Adrenal gland (tissue), 19 donors: ENCODE results near the gene STAG3. TPM values are rescaled to one million over a fixed set of nuclear protein-coding genes. Genes with fewer than 3 reads are reported as not detected.
"Not testable (repeated sequence)": the region's sequence is repeated elsewhere in the genome, so short reads cannot be mapped to it uniquely, and the experiment has no call there.

ENCODE experiments used
- DNase-seq, 7 donors: peaks; one replicate each; pipeline ENCODE4 v3.0.0-alpha.2; 2019 to 2020
- H3K27ac ChIP-seq, 5 donors: fragments of 200-600 bp; sonication (generic) in 4 of 5; 1 replicate in 3 of 5; 2 replicates in 2 of 5; pipeline versions ENCODE4 v1.5.1 to v1.8.0; 2016 to 2020; ENCODE audit warnings: mild to moderate bottlenecking in 1 of 5
- H3K27me3 ChIP-seq: fragments of 200-600 bp; 2 replicates; pipeline ENCODE4 v1.8.0; 2021
- H3K36me3 ChIP-seq, 2 donors: fragments of 200-600 bp; replicated peaks in 1 of 2; 1 replicate in 1 of 2; 2 replicates in 1 of 2; pipeline versions ENCODE4 v1.5.1 to v1.8.0; 2018 to 2022
- H3K4me1 ChIP-seq, 2 donors: fragments of 200-600 bp; replicated peaks in 1 of 2; 1 replicate in 1 of 2; 2 replicates in 1 of 2; pipeline versions ENCODE4 v1.5.1 to v1.8.0; 2018 to 2021
- H3K4me3 ChIP-seq, 4 donors: fragments of 200-600 bp; sonication (generic) in 3 of 4; one replicate each; pipeline ENCODE4 v1.5.1; 2016 to 2018
- H3K9me3 ChIP-seq, 3 donors: fragments of 200-600 bp; sonication (generic) in 1 of 3; replicated peaks in 1 of 3; 1 replicate in 2 of 3; 2 replicates in 1 of 3; pipeline versions ENCODE4 v1.5.1 to v1.8.0; 2016 to 2021
- POLR2A ChIP-seq, 2 donors: fragments of 450-650 bp; IDR thresholded peaks; one replicate each; pipeline ENCODE4 v1.6.1; 2017; ENCODE audit warnings: antibody characterized with exemption in 2 of 2, mild to moderate bottlenecking in 2 of 2, moderate library complexity in 1 of 2
- WGBS, 4 donors: extraction: QIAGEN DNeasy Blood & Tissue Kit in 2 of 4; methylation state at CpG; one replicate each; pipeline versions ENCODE4 v1.1.5 to v1.1.7; 2013 to 2017; 5-methylcytosine and 5-hydroxymethylcytosine counted together
- intact Hi-C, 2 donors: fragments of 100-400 bp; cut with DNase I; formaldehyde crosslinking; loops; one replicate each; pipeline versions ENCODE4 v1.14.1 to v1.15.0; 2022 to 2023
- long read RNA-seq, 10 donors: library from polyadenylated mRNA in 3 of 10; unstranded in 2 of 10; stranded (forward) in 1 of 10; transcript quantifications; one replicate each; pipeline ENCODE4 v2.0.0 and lab custom pipeline, GENCODE V29; 2021 to 2026
- polyA plus RNA-seq, 3 donors: library from polyadenylated mRNA; stranded (reverse); fragments of 200-250 nt in 2 of 3; fragments of 350-450 nt in 1 of 3; fragmentation: Illumina TruSeq in 1 of 3; extraction: RNeasy Lipid Tissue Mini Kit (QIAGEN cat#74804) in 1 of 3; gene quantifications; one replicate each; pipeline ENCODE4 v1.2.3, GENCODE V29; 2013 to 2014
- total RNA-seq, 9 donors: library from RNA; depleted of rRNA in 4 of 9; stranded (reverse); fragments of >200 nt in 4 of 9; fragments of 120-200 nt in 1 of 9; fragmentation: NEBNext Ultra II Directional in 1 of 9; extraction: Animal tissue kit (Norgen Biotek cat#: 25700) in 1 of 9; gene quantifications; one replicate each; pipeline versions ENCODE4 v1.1.0 to v1.2.4, GENCODE V29; 2013 to 2023
- TF ChIP-seq, protein P1 (sequence below), 6 experiments: fragments of 450-650 bp in 4 of 6; fragments of 200-600 bp in 2 of 6; sonication (generic) in 1 of 6; IDR thresholded peaks; 1 replicate in 5 of 6; 2 replicates in 1 of 6; pipeline versions ENCODE4 v1.5.1 to v1.8.0; 2016 to 2021; ENCODE audit warnings: antibody characterized with exemption in 6 of 6, mild to moderate bottlenecking in 2 of 6, moderate library complexity in 1 of 6
- donor health status: healthy with polysubstance abuse.
- donor health status: Bipolar disorder and iron deficiency.
- donor health status: DM: yes; HTN: yes; CAD: no.
- donor health status: DM: no; HTN: no; CAD: no.
- donor health status: DM: no; HTN: no; CAD: no.
- donor health status: DM: yes; HTN: yes; CAD: no.

Gene STAG3, protein sequence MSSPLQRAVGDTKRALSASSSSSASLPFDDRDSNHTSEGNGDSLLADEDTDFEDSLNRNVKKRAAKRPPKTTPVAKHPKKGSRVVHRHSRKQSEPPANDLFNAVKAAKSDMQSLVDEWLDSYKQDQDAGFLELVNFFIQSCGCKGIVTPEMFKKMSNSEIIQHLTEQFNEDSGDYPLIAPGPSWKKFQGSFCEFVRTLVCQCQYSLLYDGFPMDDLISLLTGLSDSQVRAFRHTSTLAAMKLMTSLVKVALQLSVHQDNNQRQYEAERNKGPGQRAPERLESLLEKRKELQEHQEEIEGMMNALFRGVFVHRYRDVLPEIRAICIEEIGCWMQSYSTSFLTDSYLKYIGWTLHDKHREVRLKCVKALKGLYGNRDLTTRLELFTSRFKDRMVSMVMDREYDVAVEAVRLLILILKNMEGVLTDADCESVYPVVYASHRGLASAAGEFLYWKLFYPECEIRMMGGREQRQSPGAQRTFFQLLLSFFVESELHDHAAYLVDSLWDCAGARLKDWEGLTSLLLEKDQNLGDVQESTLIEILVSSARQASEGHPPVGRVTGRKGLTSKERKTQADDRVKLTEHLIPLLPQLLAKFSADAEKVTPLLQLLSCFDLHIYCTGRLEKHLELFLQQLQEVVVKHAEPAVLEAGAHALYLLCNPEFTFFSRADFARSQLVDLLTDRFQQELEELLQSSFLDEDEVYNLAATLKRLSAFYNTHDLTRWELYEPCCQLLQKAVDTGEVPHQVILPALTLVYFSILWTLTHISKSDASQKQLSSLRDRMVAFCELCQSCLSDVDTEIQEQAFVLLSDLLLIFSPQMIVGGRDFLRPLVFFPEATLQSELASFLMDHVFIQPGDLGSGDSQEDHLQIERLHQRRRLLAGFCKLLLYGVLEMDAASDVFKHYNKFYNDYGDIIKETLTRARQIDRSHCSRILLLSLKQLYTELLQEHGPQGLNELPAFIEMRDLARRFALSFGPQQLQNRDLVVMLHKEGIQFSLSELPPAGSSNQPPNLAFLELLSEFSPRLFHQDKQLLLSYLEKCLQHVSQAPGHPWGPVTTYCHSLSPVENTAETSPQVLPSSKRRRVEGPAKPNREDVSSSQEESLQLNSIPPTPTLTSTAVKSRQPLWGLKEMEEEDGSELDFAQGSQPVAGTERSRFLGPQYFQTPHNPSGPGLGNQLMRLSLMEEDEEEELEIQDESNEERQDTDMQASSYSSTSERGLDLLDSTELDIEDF
- total RNA-seq, result 1 to 10 TPM in 4 of 9 donors, under 1 TPM in 5; 0.26 to 3.1 (median 0.95) TPM
- 1 to 10 TPM in 2 of 3 donors, under 1 TPM in 1; 0.77 to 3.3 (median 2.1) TPM for polyA plus RNA-seq
- long read RNA-seq, donor 1, partial matches to known transcripts, result 6 of 6 reads
- long read RNA-seq, donor 1, other reads (novel, unspliced or antisense), result 0 of 6 reads
- long read RNA-seq, donor 2, partial matches to known transcripts, result 24 of 24 reads
- long read RNA-seq, donor 2, other reads (novel, unspliced or antisense), result 0 of 24 reads
- long read RNA-seq, donor 3, result 0 reads
- long read RNA-seq, donor 4, partial matches to known transcripts, result 0 of 1 reads
- long read RNA-seq, donor 4, other reads (novel, unspliced or antisense), result 1 of 1 reads
- long read RNA-seq, donor 5, partial matches to known transcripts, result 0 of 8 reads
- long read RNA-seq, donor 5, other reads (novel, unspliced or antisense), result 8 of 8 reads
- long read RNA-seq, donor 6, result 0 reads
- long read RNA-seq, donor 7, result 0 reads
- long read RNA-seq, donor 8, partial matches to known transcripts, result 8 of 8 reads
- long read RNA-seq, donor 8, other reads (novel, unspliced or antisense), result 0 of 8 reads
- long read RNA-seq, donor 9, result 0 reads
- long read RNA-seq, donor 10, result 0 reads

DNA sequence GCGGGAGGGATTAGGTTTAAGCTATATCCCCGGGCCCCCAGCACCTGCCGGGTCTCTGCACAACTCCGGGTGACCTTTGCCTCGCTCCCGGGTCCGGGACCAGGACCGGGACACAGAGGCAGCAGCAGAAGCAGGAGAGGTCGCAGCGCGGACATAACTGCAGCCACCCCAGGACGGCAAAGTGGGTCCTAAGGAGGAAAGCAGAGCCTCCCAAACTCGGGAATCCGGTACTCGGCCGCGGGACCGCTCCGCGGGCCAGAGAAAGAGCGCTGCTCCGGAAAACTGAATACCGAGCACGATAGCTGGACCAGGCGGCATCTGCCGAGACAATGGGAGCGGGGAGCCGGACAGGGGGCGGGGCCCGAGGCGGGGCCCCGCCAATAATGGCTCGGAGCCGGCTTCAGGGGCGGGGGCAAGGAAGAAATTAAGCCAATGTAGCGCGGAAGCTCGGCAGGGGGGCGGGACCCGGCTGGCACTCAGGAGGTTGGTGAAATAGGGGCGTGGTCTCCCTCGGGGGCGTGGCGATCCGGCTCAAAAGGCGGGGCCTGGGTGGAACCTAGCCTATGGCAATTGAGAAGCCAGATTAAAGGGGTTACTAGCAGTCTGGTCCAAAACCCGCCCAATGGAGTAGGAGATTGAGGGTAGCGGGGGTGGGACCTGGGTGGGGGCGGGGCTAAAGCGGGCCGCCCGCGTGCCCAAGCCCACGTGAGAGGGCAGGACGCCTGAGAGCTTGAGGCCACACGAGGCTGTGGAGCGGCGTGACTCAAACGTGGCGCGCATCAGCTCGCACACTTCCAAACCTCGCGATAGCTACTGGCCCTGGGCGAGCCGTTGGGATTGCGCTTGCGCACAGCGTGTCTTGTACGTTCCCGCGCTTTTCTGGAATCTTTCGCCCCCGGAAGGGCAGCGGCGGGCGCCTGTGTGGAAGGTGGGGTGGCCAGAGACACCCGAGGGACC, at the start of gene STAG3, which contains the start of gene GPC2:
Gene STAG3, plus strand, starts transcription at position 874 of the 957 bp plus-strand sequence. CDS start 2,639 bp downstream, outside the sequence.
Gene GPC2, minus strand, starts transcription at position 337 of the 957 bp plus-strand sequence. Its CDS starts 182 bp downstream, at position 155.
- TF ChIP-seq POLR2A (IDR thresholded peaks at IDR 0.05), result no peak
- TF ChIP-seq, protein P1, sequence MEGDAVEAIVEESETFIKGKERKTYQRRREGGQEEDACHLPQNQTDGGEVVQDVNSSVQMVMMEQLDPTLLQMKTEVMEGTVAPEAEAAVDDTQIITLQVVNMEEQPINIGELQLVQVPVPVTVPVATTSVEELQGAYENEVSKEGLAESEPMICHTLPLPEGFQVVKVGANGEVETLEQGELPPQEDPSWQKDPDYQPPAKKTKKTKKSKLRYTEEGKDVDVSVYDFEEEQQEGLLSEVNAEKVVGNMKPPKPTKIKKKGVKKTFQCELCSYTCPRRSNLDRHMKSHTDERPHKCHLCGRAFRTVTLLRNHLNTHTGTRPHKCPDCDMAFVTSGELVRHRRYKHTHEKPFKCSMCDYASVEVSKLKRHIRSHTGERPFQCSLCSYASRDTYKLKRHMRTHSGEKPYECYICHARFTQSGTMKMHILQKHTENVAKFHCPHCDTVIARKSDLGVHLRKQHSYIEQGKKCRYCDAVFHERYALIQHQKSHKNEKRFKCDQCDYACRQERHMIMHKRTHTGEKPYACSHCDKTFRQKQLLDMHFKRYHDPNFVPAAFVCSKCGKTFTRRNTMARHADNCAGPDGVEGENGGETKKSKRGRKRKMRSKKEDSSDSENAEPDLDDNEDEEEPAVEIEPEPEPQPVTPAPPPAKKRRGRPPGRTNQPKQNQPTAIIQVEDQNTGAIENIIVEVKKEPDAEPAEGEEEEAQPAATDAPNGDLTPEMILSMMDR (IDR thresholded peaks at IDR 0.05), result no peak

DNA sequence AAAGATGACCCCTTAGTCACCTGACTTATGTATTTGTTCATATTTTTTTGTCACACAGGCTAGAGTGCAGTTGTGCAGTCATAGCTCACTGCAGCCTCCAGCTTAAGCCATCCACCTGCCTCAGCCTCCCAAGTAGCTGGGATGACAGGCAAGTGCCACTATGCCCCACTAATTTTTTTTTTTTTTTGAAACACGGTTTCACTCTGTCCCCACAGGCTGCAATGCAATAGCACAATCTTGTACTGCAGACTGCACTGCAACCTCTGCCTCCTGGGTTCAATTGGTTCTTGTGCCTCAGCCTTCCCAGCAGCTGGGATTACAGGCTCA, 49.1 kb upstream of the STAG3 start:
- DNase-seq, result no peak
- H3K4me3 ChIP-seq, result no peak overlapping the region
- TF ChIP-seq, protein P1 (IDR thresholded peaks at IDR 0.05), result no peak
- TF ChIP-seq POLR2A (IDR thresholded peaks at IDR 0.05), result no peak
- intact Hi-C loops, result no loop called here
- no peak overlapping the region for H3K27ac ChIP-seq
- no peaks in the 10 kb centered on the region for H3K36me3 ChIP-seq
- no peaks in the 10 kb centered on the region for H3K27me3 ChIP-seq
- WGBS, 4 donors, result 40 to 71% (median 63%) methylated on average over 1 of the region's 1 CpG
- peaks cover 14 to 26% of the 10 kb centered on the region in 2 donors for H3K4me1 ChIP-seq
- H3K9me3 ChIP-seq, result no peaks in the 10 kb centered on the region

More for the DNA sequence above, at the start of gene STAG3, which contains the start of gene GPC2:
- H3K27ac ChIP-seq, result no peak within 1 kb of the TSS
- peak; percentile 95 to 98 (median 97) for DNase-seq
- H3K36me3 ChIP-seq, result no peaks in the 10 kb centered on the region
- H3K4me1 ChIP-seq, result peaks cover 0 to 5% of the 10 kb centered on the region in 2 donors
- H3K4me3 ChIP-seq, result peak within 1 kb of the TSS in 1 of 4 donors; percentile 46
- H3K27me3 ChIP-seq, result no peaks in the 10 kb centered on the region
- WGBS, 4 donors, result 1 to 9% (median 4%) methylated on average over 37 to 78 of the region's 78 CpGs
- H3K9me3 ChIP-seq, result no peaks in the 10 kb centered on the region
- intact Hi-C loops, result no loop called here

DNA sequence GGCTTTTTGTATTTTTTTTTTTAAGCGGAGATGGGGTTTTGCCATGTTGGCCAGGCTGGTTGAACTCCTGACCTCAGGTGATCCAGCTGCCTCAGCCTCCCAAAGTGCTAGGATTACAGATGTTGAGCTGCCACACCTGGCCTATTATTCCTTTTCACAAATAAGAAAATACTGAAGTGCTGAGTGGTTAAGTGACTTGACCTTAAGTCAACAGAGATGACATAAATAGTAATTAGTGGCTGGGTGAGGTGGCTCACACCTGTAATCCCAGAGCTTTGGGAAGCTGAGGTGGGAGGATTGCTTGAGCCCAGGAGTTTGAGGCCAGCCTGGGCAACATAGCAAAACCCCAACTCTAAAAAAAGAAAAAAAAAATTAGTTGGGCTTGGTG, 47.5 kb upstream of the STAG3 start:
- H3K4me3 ChIP-seq, H3K36me3 ChIP-seq, H3K27me3 ChIP-seq, H3K27ac ChIP-seq, H3K9me3 ChIP-seq, DNase-seq: not testable (repeated sequence)
- intact Hi-C loops, result loop anchor here (5.0 kb wide), 2 partner anchors 77 to 87 kb away; partner anchors contain the start of gene PVRIG (in 1 of the 2)
- H3K4me1 ChIP-seq, result peaks cover 14 to 25% of the 10 kb centered on the region in 2 donors
- 88 to 100% (median 95%) methylated on average over 1 of the region's 1 CpG for WGBS, 4 donors
